ENCODE results near the gene DOK6. TPM values are rescaled to one million over a fixed set of nuclear protein-coding genes. Genes with fewer than 3 reads are reported as not detected.
A peak's percentile ranks its signal among the peaks of the same experiment; 100 is the strongest.

The DOK6 gene
- total and polyA plus RNA-seq, 2 experiments from 2014 or later = 0.29 to 0.42 TPM

DNA sequence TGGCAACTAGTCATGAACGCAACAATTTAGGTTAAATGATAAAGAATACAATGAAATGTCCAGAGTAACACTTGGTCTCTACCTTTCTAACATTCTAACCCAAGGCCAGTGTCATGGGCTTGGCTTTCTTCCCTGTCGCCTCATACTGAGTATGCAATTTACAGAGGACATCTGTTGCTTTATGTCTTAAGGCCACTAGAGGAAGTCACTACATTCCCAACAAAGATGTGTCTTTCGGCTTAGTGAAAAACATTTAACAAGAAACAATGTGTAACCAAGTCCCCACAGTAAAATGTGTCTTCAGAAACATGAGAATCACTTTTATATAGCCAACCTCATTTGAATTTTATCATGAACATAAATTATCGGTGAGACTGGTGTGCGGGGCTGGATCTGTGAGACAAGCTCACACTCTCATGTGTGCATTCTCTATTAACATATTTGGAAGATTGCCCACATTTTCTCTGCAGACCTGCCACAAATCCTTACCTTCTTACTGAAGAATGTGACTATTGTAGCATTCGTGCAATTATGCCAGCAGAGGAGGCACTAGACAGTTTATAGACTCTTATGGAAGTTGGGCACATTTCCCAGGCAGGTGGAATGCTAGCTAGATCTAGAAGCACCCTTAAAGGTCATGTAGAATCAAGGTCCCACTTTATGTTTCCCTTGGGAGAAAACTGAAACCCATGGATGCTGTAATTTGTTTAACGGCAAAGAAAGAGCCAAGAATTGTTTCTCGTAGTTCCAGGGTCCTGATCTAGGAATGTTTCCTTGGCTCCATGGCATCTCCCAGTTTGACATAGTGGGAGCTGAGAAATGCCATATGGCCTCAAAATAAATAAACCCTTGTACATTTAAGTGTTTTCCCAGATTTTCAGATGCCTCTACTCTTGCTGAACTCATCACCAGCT lies 445.2 kb downstream of the DOK6 start:
- Histone ChIP-seq H3K27me3 (ENCODE audit: insufficient read depth) (no peaks in the 10 kb centered on the region), H3K4me3 (no peak overlapping the region), H4K20me1 (replicated peaks; ENCODE audit: insufficient read depth) (no peaks in the 10 kb centered on the region), H2AFZ (no peak overlapping the region), H3K79me2 (replicated peaks; ENCODE audit: insufficient read depth) (no peaks in the 10 kb centered on the region), H3K36me3 (ENCODE audit: insufficient read depth) (no peaks in the 10 kb centered on the region), H3K9me2 (ENCODE audit: insufficient read depth) (no peaks in the 10 kb centered on the region), H3F3A (replicated peaks; ENCODE audit: low read depth) (no peaks in the 10 kb centered on the region), H3K27ac (ENCODE audit: low read depth) (no peak overlapping the region), H3K4me2 (no peak overlapping the region), H3K4me1 (ENCODE audit: insufficient read depth) (no peaks in the 10 kb centered on the region)
- H3K36me3 Mint-ChIP-seq (ENCODE audit: low read depth) = no peaks in the 10 kb centered on the region
- H3K27me3 Mint-ChIP-seq (ENCODE audit: insufficient read depth, low read depth, poor library complexity) = peaks cover 2% of the 10 kb centered on the region
- peaks cover 9% of the 10 kb centered on the region; the same call in 2 of the 3 replicates for H3K4me1 Mint-ChIP-seq
- no peak for TF ChIP-seq EZH2 (IDR thresholded peaks at IDR 0.05; ENCODE audit: low read depth, unreplicated experiment)
- TF ChIP-seq, protein P1, sequence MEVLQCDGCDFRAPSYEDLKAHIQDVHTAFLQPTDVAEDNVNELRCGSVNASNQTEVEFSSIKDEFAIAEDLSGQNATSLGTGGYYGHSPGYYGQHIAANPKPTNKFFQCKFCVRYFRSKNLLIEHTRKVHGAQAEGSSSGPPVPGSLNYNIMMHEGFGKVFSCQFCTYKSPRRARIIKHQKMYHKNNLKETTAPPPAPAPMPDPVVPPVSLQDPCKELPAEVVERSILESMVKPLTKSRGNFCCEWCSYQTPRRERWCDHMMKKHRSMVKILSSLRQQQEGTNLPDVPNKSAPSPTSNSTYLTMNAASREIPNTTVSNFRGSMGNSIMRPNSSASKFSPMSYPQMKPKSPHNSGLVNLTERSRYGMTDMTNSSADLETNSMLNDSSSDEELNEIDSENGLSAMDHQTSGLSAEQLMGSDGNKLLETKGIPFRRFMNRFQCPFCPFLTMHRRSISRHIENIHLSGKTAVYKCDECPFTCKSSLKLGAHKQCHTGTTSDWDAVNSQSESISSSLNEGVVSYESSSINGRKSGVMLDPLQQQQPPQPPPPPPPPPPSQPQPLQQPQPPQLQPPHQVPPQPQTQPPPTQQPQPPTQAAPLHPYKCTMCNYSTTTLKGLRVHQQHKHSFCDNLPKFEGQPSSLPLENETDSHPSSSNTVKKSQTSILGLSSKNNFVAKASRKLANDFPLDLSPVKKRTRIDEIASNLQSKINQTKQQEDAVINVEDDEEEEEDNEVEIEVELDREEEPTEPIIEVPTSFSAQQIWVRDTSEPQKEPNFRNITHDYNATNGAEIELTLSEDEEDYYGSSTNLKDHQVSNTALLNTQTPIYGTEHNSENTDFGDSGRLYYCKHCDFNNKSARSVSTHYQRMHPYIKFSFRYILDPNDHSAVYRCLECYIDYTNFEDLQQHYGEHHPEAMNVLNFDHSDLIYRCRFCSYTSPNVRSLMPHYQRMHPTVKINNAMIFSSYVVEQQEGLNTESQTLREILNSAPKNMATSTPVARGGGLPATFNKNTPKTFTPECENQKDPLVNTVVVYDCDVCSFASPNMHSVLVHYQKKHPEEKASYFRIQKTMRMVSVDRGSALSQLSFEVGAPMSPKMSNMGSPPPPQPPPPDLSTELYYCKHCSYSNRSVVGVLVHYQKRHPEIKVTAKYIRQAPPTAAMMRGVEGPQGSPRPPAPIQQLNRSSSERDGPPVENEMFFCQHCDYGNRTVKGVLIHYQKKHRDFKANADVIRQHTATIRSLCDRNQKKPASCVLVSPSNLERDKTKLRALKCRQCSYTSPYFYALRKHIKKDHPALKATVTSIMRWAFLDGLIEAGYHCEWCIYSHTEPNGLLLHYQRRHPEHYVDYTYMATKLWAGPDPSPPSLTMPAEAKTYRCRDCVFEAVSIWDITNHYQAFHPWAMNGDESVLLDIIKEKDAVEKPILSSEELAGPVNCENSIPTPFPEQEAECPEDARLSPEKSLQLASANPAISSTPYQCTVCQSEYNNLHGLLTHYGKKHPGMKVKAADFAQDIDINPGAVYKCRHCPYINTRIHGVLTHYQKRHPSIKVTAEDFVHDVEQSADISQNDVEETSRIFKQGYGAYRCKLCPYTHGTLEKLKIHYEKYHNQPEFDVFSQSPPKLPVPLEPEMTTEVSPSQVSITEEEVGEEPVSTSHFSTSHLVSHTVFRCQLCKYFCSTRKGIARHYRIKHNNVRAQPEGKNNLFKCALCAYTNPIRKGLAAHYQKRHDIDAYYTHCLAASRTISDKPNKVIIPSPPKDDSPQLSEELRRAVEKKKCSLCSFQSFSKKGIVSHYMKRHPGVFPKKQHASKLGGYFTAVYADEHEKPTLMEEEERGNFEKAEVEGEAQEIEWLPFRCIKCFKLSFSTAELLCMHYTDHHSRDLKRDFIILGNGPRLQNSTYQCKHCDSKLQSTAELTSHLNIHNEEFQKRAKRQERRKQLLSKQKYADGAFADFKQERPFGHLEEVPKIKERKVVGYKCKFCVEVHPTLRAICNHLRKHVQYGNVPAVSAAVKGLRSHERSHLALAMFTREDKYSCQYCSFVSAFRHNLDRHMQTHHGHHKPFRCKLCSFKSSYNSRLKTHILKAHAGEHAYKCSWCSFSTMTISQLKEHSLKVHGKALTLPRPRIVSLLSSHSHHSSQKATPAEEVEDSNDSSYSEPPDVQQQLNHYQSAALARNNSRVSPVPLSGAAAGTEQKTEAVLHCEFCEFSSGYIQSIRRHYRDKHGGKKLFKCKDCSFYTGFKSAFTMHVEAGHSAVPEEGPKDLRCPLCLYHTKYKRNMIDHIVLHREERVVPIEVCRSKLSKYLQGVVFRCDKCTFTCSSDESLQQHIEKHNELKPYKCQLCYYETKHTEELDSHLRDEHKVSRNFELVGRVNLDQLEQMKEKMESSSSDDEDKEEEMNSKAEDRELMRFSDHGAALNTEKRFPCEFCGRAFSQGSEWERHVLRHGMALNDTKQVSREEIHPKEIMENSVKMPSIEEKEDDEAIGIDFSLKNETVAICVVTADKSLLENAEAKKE (CRISPR knock-in tag; IDR thresholded peaks at IDR 0.05) = no peak
- TF ChIP-seq EZH2phosphoT487 (IDR thresholded peaks at IDR 0.05; ENCODE audit: unreplicated experiment) = no peak
- TF ChIP-seq, protein P2, sequence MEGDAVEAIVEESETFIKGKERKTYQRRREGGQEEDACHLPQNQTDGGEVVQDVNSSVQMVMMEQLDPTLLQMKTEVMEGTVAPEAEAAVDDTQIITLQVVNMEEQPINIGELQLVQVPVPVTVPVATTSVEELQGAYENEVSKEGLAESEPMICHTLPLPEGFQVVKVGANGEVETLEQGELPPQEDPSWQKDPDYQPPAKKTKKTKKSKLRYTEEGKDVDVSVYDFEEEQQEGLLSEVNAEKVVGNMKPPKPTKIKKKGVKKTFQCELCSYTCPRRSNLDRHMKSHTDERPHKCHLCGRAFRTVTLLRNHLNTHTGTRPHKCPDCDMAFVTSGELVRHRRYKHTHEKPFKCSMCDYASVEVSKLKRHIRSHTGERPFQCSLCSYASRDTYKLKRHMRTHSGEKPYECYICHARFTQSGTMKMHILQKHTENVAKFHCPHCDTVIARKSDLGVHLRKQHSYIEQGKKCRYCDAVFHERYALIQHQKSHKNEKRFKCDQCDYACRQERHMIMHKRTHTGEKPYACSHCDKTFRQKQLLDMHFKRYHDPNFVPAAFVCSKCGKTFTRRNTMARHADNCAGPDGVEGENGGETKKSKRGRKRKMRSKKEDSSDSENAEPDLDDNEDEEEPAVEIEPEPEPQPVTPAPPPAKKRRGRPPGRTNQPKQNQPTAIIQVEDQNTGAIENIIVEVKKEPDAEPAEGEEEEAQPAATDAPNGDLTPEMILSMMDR (conservative IDR thresholded peaks at IDR 0.05; ENCODE audit: low read depth in 2 of 2) = peak; percentile 21 to 34; a peak in 3 of 4 replicates
- TF ChIP-seq, protein P3, sequence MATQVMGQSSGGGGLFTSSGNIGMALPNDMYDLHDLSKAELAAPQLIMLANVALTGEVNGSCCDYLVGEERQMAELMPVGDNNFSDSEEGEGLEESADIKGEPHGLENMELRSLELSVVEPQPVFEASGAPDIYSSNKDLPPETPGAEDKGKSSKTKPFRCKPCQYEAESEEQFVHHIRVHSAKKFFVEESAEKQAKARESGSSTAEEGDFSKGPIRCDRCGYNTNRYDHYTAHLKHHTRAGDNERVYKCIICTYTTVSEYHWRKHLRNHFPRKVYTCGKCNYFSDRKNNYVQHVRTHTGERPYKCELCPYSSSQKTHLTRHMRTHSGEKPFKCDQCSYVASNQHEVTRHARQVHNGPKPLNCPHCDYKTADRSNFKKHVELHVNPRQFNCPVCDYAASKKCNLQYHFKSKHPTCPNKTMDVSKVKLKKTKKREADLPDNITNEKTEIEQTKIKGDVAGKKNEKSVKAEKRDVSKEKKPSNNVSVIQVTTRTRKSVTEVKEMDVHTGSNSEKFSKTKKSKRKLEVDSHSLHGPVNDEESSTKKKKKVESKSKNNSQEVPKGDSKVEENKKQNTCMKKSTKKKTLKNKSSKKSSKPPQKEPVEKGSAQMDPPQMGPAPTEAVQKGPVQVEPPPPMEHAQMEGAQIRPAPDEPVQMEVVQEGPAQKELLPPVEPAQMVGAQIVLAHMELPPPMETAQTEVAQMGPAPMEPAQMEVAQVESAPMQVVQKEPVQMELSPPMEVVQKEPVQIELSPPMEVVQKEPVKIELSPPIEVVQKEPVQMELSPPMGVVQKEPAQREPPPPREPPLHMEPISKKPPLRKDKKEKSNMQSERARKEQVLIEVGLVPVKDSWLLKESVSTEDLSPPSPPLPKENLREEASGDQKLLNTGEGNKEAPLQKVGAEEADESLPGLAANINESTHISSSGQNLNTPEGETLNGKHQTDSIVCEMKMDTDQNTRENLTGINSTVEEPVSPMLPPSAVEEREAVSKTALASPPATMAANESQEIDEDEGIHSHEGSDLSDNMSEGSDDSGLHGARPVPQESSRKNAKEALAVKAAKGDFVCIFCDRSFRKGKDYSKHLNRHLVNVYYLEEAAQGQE (IDR thresholded peaks at IDR 0.05; ENCODE audit: unreplicated experiment) = no peak
- TF ChIP-seq ZNF331 (CRISPR knock-in tag; IDR thresholded peaks at IDR 0.05; ENCODE audit: low read depth) = no peak
- TF ChIP-seq NANOG (IDR thresholded peaks at IDR 0.05; ENCODE audit: borderline replicate concordance) = no peak
- no peaks in the 10 kb centered on the region for H3K9me3 Mint-ChIP-seq
- DNase-seq (ENCODE audit: low spot score) = peak; percentile 43
- H3K27ac Mint-ChIP-seq = no peak overlapping the region
- ATAC-seq = peak; percentile 69
- no peak overlapping the region for H3K4me3 Mint-ChIP-seq
